GM12875 (cell line): ENCODE results near the gene RSRC1.

ENCODE experiments used
- H3K4me3 ChIP-seq: one replicate; pipeline ENCODE4 v1.5.1; 2011; ENCODE audit warnings: low read depth, low read length, control low read depth
- CTCF ChIP-seq: IDR thresholded peaks from 2 replicates; pipeline ENCODE4 v1.5.1; 2011; ENCODE audit warnings: low read depth, mild to moderate bottlenecking, control low read depth, inconsistent platforms, low read length, moderate library complexity, borderline replicate concordance; ENCODE audit not compliant: insufficient read depth

RSRC1 gene

DNA sequence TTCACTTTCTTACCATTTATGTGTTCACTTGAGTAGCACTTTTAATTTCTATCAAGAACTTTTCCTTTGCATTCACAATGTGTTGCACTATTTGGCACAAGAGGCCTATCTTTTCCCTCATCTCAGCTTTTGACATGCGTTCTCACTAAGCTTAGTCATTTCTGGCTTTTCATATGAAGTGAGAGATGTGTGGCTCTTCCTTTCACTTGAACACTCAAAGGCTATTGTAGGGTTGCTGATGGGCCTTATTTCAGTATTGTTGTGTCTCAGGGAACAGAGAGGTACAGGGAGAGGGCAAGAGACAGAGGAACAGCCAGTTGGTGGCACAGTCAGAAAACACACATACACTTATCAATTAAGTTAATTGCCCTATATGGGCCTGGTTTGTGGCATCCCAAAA is 333.7 kb downstream of the RSRC1 start:
- no peak for TF ChIP-seq CTCF
- H3K4me3 ChIP-seq = no peak overlapping the region

- H3K4me3 ChIP-seq = no peak overlapping the region
- no peak for TF ChIP-seq CTCF
Measured at GRCh38 chr3:158447408-158447807, 337.5 kb downstream of the RSRC1 start.

DNA sequence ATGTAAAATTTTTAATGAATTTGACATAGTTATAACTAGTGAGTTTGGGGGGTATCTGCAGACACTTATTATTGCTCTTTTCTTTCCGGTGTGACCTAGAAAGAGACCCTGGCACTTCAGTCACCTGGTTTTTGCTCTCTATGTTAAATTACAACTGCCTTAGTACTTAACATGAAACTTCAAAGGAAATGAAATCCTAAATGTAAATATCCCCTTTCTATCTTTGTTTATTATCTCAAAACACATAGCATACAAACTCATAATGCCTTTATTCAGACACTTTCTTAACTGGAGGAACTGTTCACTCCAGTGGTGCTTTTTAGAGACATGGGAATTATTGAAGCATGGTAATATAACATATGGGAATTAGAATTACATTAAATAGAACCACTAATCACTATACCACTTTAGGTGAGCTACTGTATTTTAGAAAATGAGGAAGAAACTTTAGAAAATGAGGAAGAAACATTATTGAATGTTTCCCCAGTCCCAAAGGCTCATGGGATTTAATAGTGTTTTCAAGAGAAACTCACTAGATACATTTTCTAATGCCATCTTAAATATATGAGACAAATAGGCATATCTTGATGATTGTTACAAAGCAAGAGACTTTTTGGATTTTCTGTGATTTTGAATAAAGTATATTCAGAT is 341.6 kb downstream of the RSRC1 start:
- no peak overlapping the region for H3K4me3 ChIP-seq
- TF ChIP-seq CTCF = no peak

DNA sequence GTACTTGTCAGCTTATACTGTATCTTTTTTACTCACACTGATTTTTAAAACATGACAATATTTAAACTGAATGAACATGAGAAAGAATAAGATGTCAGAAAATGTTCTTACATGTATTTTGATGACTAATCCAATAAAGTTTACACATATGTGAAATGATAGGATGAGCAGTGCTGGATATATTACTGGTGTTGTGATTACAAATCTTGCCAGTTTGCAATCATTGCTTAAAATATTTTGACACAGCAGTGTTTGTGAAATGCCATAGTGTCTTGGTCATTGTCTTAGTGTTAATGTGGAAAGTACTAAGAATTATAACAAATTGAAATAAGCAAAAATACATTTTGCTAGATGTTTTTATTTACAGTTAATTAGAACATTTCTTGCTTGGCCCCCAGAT is 342.4 kb downstream of the RSRC1 start:
- no peak overlapping the region for H3K4me3 ChIP-seq
- TF ChIP-seq CTCF = no peak

DNA sequence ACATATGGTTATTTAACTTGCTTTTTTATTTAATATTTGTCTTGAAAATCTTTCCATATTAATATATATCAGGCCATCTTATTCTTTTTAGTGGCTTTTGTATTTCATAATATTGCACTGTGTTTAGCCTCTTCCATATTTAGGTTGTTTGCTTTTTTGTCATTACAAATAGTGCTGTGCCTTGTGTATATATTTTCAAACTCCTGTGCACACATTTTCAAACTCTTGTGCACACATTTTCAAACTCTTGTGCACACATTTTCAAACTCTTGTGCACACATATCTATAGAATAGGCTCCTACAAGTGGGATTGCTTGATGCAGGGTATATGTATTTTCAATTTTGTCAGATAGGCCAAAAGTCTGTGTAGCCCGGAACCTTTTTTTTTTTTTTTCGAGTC is 343.1 kb downstream of the RSRC1 start:
- TF ChIP-seq CTCF = no peak
- no peak overlapping the region for H3K4me3 ChIP-seq

GRCh38 chr3:158453865-158454264 is 344.0 kb downstream of the RSRC1 start:
- no peak for TF ChIP-seq CTCF
- no peak overlapping the region for H3K4me3 ChIP-seq

DNA sequence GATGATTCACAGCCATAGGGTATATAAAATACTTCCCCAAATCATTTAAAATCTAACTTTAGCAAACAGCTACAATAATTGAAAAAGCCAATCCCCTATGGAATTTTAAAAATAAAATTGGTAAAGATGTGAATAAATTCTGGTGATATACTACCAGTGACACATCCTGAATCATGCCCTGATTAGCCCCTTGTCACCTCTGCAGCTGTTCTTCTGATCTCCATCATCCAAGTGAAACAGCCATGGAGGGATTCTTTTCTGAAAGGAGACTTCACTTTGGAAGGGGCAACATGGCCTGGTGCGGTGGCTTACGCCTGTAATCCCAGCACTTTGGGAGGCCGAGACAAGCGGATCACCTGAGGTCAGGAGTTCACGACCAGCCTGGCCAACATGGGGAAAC is 345.5 kb downstream of the RSRC1 start:
- TF ChIP-seq CTCF = no peak
- H3K4me3 ChIP-seq = no peak overlapping the region
